Fibroblast of mammary gland (primary cell): Measurements from ENCODE around the gene HOXD3.

Experiments
- DNase-seq: peaks from one replicate; pipeline ENCODE4 v3.0.0-alpha.2; 2010; ENCODE audit warnings: low read depth
- H3K4me3 ChIP-seq: 2 replicates; pipeline ENCODE4 v1.5.1; 2011; ENCODE audit warnings: low read depth, mild to moderate bottlenecking, low read length, moderate library complexity; ENCODE audit not compliant: control insufficient read depth
- TF ChIP-seq, protein P1 (sequence below): conservative IDR thresholded peaks from 2 replicates; pipeline ENCODE4 v1.5.1; 2011; ENCODE audit warnings: low read depth, low read length, inconsistent platforms; ENCODE audit not compliant: control insufficient read depth, insufficient read depth

HOXD3 gene

DNA sequence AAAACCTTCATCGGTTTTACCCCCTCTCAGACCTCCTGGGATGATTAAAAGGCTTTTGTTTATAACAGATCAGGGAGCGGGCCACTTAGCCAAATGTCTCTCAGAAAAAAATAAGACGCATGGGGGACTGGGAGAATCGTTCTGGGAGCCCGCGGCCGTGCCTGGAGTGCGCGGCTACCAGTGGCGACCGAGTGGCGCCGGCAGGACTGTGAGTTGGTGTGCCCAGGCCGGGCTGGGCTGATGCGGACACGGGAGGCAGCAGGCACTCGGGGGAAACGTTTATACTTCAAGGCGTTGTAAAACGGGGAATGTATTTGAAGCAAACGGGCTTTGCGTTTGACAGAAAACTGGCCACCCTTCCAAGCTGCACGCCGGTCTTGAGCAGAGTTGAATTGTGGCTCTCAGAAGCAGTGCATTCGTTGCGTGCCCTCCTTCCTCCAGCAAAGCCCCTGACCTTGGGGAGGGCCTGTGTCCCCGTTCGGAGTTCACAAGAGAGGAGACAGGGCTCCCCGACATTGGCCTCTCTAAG lies 45.2 kb upstream of the HOXD3 start:
- TF ChIP-seq, protein P1, sequence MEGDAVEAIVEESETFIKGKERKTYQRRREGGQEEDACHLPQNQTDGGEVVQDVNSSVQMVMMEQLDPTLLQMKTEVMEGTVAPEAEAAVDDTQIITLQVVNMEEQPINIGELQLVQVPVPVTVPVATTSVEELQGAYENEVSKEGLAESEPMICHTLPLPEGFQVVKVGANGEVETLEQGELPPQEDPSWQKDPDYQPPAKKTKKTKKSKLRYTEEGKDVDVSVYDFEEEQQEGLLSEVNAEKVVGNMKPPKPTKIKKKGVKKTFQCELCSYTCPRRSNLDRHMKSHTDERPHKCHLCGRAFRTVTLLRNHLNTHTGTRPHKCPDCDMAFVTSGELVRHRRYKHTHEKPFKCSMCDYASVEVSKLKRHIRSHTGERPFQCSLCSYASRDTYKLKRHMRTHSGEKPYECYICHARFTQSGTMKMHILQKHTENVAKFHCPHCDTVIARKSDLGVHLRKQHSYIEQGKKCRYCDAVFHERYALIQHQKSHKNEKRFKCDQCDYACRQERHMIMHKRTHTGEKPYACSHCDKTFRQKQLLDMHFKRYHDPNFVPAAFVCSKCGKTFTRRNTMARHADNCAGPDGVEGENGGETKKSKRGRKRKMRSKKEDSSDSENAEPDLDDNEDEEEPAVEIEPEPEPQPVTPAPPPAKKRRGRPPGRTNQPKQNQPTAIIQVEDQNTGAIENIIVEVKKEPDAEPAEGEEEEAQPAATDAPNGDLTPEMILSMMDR, result no peak
- no peak for DNase-seq
- H3K4me3 ChIP-seq, result no peak overlapping the region

DNA sequence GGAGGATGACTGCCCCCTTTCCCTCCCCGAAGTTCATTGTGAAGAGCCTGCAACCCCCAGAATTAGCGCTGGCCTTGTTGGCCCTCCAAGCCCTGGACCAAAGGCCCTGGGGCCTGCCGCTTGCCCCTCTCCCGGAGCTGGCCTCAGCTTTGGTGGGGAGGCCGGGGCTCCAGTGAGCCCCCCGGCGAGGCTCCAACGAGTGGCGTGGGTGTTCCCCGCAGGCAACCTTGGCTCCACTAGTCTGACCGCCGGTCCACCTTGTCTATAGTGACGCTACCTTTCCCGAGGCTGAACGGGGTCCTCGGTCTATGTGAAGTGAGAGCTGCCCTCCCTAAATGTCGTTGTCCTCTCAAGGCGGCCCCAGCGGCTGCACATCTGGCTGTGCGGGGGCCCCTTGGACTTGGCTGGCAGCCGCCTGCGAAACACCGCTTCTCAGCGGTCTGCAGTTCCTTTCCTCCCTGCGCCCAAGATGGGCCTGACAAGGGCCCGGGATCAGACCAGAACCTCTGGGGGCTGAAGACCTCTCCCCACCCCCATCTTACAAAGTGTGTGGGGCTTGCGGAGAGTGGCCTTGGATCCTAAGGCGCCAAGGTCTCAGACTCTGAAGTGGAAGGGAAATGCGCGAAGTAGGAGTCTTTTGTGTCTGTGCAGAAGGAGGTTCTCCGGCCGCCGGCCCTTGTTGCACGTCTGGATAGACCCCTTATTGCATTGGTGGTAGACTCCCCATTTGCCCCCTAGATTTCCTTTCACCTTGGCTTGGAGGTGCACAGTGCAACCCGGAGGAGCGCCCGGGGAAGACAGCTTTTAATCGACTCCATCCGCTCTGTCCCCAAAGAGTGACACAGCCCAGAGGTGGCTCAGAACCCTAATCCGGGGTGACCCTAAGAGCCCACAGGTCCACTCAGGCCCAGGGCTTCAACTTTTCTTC lies 44.5 kb upstream of the HOXD3 start:
- H3K4me3 ChIP-seq, result no peak overlapping the region
- DNase-seq, result no peak
- TF ChIP-seq, protein P1, result no peak

DNA sequence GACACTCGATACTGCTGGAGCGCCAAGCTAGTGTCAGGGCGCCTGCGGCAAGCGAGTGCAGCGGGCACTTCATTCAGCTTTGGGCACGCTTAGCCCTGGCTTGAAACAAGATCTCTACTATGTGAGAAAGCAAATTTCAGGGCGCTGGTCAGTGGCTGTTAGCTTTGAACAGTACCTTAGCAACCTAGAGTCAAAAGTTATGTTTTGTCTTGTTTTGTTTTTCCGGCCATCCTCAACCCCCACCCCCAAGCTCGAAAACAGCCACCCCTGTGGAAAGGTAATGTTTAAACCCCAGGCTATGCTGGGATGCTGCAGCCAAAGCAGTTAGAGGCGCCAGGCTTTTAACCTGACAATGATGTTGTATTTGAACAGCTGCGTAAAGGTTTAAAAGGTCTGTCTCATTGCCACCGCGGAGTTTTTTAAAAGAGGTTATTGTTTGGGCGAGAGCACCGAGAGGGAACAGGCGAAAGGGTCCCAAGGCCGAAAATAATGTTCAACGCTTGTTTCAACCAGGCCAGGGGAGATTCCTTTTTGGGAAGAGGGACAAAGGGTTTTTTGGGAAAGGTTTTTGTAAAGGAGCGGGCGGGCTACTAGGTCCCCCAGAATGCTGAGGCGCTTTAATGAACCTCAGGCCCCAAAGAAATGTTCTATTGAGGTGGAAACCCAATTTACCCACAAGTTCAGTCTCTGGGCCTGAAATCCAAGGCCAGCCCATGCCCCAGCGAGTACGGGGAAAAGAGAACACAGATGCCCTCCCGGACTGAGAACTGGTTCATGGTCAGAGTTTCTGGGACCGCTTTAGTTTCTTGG lies 42.8 kb upstream of the HOXD3 start:
- DNase-seq, result no peak
- TF ChIP-seq, protein P1, result no peak
- H3K4me3 ChIP-seq, result no peak overlapping the region

DNA sequence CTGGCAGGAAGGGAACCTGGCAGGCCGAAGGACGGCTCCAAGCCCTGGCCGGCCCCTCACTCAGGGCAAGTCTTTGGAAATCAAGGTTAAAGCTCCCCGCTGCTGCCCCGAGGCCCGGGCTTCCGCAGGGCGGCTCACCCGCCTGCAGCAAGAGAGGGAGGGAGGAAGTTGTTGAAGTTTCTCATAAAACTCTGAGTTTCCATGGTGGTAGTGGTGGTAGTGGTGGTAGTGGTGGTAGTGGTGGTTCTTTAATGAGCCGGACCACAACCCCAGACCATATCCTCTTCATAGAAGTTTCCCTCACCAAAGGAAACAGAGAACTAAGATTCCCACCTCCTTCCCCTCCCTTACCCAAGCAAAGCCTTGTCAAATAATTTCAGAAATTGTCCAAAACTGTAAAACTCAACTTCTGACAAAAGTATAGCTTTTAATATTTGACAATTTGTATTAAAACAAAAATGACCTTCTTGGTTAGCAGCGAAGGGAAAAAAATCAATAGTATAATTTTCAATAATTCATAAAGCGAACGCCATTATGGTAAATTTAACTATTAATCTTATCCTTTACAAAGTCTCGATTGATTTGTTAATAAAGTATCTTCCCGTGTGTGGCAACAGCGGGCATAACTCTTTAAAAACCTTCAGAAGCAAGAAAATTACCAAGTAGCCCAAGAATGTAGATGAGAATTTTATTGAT lies 42.0 kb upstream of the HOXD3 start:
- H3K4me3 ChIP-seq, result no peak overlapping the region
- TF ChIP-seq, protein P1, result no peak
- no peak for DNase-seq

DNA sequence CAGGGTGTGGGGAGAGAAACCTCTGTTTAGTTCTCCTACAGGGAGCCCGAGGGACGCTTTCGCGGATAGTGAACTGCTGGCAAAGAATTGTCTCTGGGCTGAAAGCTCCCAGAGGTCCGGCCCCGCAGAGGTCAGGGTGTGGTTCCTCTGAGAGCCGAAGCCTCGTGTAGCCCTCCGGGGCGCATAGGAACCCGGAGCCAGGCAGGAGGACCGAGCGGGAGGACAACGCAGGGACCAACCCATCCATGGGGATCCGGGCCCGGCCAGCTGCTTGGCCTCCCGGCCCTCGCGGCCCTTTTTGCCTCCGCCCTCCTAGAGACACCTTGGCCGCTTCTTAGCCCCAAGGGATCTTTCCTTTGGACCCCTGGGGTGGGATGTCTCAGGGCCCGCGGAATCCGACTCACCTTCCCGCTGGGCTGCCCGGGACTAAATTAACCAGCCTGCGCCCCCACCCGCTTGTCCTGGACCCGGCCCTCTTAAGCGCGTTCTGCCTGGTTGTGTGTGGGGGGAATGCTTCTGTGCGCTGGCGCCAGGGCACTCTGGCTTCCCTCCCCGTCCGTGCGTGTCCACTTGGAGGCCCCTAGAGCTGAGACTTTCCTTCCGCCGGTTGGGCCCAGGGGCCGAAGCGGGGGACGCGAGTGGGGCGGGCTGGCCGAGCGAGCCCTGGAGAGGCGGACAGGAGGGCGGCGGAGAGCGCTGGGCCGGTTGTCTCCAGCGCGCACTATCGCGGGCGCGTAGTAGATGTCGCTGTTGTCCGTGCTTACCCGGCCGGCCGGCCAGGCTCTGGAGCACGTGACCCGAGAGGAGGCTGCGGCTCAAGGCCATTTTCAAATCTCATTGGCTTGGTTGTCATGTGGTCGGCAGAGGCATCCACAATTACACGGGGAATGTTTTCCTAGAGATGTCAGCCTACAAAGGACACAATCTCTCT lies 41.0 kb upstream of the HOXD3 start, which contains the start of gene HOXD10:
TSS of gene HOXD10 (plus strand) at position 896 of the 931 bp plus-strand sequence. CDS start 56 bp downstream, outside the sequence.
- H3K4me3 ChIP-seq, result peak within 1 kb of the TSS; percentile 33
- peak; percentile 81 for DNase-seq

More for the DNA sequence above, 41.0 kb upstream of the HOXD3 start, which contains the start of gene HOXD10:
- TF ChIP-seq, protein P1, result peak; percentile 40
